GM12875 (cell line): Measurements from ENCODE around the gene IQCM.
"Not testable (repeated sequence)": the region's sequence is repeated elsewhere in the genome, so short reads cannot be mapped to it uniquely, and the experiment has no call there.

Source experiments
- H3K4me3 ChIP-seq: one replicate; pipeline ENCODE4 v1.5.1; 2011; ENCODE audit warnings: low read depth, low read length, control low read depth
- CTCF ChIP-seq: IDR thresholded peaks from 2 replicates; pipeline ENCODE4 v1.5.1; 2011; ENCODE audit warnings: low read depth, mild to moderate bottlenecking, control low read depth, inconsistent platforms, low read length, moderate library complexity, borderline replicate concordance; ENCODE audit not compliant: insufficient read depth

The IQCM gene

DNA sequence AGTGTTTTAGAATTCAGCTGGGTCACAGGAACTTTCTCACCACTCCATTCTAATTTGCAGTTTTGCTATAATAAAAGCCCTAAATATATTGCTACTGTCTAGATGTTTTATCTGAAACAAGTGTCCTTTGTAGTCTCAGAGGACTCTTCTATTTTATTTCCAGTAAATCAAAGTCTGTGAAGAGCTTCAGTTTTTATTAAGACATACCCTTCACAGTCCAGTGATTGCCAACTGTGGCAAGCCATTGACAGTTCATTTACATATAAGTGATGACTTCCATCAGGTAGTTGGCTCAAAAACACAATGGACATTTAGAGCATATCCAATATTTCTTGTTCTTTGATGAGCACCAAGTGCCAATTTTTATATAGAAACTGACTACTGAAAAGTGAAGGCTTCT lies 466.1 kb downstream of the IQCM start:
- no peak overlapping the region for H3K4me3 ChIP-seq
- TF ChIP-seq CTCF = no peak

DNA sequence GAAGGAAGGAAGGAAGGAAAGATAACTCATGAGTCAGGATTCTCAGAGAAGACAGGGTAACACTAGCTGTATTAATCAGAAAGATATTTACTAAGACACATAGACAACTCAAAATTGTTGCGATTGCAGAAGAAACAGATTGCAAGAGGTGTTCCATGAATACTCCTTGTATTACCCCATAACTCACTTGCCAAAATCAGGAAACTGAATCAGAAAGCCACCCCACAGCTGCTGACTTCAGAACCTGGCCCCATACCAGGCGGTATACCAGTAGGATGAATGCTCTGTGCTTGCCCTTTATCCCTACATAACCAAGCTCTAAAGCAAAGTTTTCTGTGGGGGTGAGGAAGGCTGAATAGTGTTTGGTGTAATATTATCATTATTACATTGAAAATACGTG lies 468.5 kb downstream of the IQCM start:
- no peak overlapping the region for H3K4me3 ChIP-seq
- no peak for TF ChIP-seq CTCF

GRCh38 chr4:149345424-149345823 lies 470.2 kb downstream of the IQCM start:
- no peak for TF ChIP-seq CTCF
- no peak overlapping the region for H3K4me3 ChIP-seq

GRCh38 chr4:149344436-149344835 lies 471.2 kb downstream of the IQCM start:
- H3K4me3 ChIP-seq = no peak overlapping the region
- no peak for TF ChIP-seq CTCF

DNA sequence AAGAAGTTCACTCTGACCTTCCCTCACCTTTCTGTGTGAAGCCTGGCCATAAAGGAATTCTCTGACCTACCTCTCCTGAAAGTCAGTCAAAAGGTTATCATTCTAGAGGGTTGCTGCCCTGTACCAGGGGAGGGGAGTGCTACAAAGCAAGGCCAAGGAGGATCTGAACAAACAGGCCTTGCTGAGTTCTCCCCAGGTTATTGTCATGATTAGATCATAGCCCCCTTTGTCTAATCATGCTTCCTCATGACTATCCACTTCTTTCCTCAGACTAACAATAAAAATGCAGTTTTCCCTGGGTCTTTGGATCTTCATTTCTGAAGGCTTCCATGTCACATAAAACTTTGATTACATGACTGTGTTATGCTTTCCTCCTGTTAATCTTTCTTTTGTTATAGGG lies 472.0 kb downstream of the IQCM start:
- no peak for TF ChIP-seq CTCF
- H3K4me3 ChIP-seq = no peak overlapping the region

GRCh38 chr4:149341117-149341516 lies 474.5 kb downstream of the IQCM start:
- not testable (repeated sequence) for H3K4me3 ChIP-seq

DNA sequence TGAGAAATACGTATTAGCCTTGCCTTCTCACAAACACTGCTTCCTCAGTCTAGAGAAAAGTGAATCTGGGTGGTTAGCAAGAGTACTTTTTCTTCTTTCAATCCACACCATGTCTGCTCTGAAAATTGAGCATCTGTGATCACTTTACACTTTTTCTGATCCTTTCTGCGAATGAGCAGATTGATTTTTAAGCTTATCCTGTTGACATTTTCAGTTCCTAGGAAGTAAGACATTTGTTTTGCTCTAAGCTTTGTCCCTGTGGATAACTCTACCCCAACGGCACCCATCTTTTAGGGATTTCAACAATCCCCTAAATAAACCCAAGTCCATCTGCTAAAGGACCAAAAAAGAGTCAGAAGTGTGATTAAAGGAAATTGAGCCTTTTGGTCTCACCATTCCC lies 487.5 kb downstream of the IQCM start:
- no peak for TF ChIP-seq CTCF
- H3K4me3 ChIP-seq = no peak overlapping the region

DNA sequence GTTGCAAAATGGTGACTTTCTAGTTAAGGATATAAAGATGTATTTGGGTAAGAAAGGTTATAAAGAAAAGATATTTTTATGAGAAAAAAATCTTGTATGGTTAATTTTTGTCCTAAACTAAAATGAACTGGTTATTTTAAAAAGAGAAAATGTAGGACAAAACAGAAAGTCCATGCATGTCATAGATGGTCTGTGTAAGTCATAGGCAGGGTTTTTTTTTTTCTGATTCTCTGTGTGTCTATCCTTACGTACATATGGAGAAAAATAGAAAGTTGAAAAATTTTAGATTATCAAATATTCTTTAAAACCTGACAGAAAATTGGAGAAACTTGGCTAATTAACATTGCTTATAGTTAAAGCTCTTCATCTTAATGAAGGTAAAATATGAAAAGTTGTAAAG lies 493.4 kb downstream of the IQCM start:
- no peak overlapping the region for H3K4me3 ChIP-seq
- no peak for TF ChIP-seq CTCF
